Heart left ventricle (tissue), 16 donors: ENCODE data around the gene KLHDC1. TPM values are rescaled to one million over a fixed set of nuclear protein-coding genes. Genes with fewer than 3 reads are reported as not detected.
A peak's percentile ranks its signal among the peaks of the same experiment; 100 is the strongest.
"Not testable (repeated sequence)": the region's sequence is repeated elsewhere in the genome, so short reads cannot be mapped to it uniquely, and the experiment has no call there.

Source experiments
- ATAC-seq, 4 donors: fragments of 200-7000 bp; cut with Tn5 transposase; one replicate each; pipeline ENCODE4 v1.9.1; 2020 to 2022; ENCODE audit warnings: moderate library complexity in 4 of 4, mild to moderate bottlenecking in 3 of 4, moderate number of reproducible peaks in 1 of 4
- DNase-seq, 5 donors: peaks; one replicate each; pipeline ENCODE4 v3.0.0-alpha.2; 2020
- H3K27ac ChIP-seq, 12 donors: fragments of 200-600 bp; sonication (generic) in 4 of 12; one replicate each; pipeline versions ENCODE4 v1.5.0 to v1.8.0; 2016 to 2022; ENCODE audit warnings: mild to moderate bottlenecking in 2 of 12
- H3K27me3 ChIP-seq, 9 donors: fragments of 200-600 bp; sonication (generic) in 2 of 9; one replicate each; pipeline versions ENCODE4 v1.5.1 to v1.8.0; 2016 to 2022; ENCODE audit warnings: mild to moderate bottlenecking in 3 of 9
- H3K36me3 ChIP-seq, 9 donors: fragments of 200-600 bp; sonication (generic) in 2 of 9; one replicate each; pipeline versions ENCODE4 v1.5.0 to v1.8.0; 2018 to 2022; ENCODE audit warnings: mild to moderate bottlenecking in 2 of 9
- H3K4me1 ChIP-seq, 12 donors: fragments of 200-600 bp; sonication (generic) in 4 of 12; one replicate each; pipeline versions ENCODE4 v1.5.0 to v1.8.0; 2016 to 2022; ENCODE audit warnings: mild to moderate bottlenecking in 3 of 12
- H3K4me3 ChIP-seq, 12 donors: fragments of 200-600 bp; sonication (generic) in 4 of 12; one replicate each; pipeline versions ENCODE4 v1.5.0 to v1.8.0; 2017 to 2022; ENCODE audit warnings: mild to moderate bottlenecking in 9 of 12, moderate library complexity in 4 of 12
- H3K9me3 ChIP-seq, 12 donors: fragments of 200-600 bp; sonication (generic) in 4 of 12; one replicate each; pipeline versions ENCODE4 v1.5.0 to v1.8.0; 2016 to 2022; ENCODE audit warnings: mild to moderate bottlenecking in 1 of 12
- POLR2A ChIP-seq, 2 donors: fragments of 450-650 bp; IDR thresholded peaks; one replicate each; pipeline ENCODE4 v1.6.1; 2017; ENCODE audit warnings: antibody characterized with exemption in 2 of 2, mild to moderate bottlenecking in 2 of 2, moderate library complexity in 2 of 2
- WGBS, 4 donors: extraction: QIAGEN DNeasy Blood & Tissue Kit in 2 of 4; methylation state at CpG; one replicate each; pipeline versions ENCODE4 v1.1.5 to v1.1.7; 2013 to 2018; 5-methylcytosine and 5-hydroxymethylcytosine counted together
- intact Hi-C, 10 donors: fragments of 100-400 bp; cut with DNase I; formaldehyde crosslinking; loops; one replicate each; pipeline versions ENCODE4 v1.11.1 to v1.14.2; 2022
- polyA plus RNA-seq, 2 donors: library from polyadenylated mRNA; stranded (reverse); fragments of 200-250 nt; gene quantifications; one replicate each; pipeline ENCODE4 v1.2.3, GENCODE V29; 2013
- total RNA-seq, 9 donors: library from RNA; depleted of rRNA in 2 of 9; stranded (reverse); fragments of >200 nt in 2 of 9; fragmentation: NEBNext Ultra II Directional in 3 of 9; extraction: Animal tissue kit (Norgen Biotek cat#: 25700) in 3 of 9; gene quantifications; one replicate each; pipeline versions ENCODE4 v1.1.0 to v1.2.4, GENCODE V29; 2016 to 2023
- TF ChIP-seq, protein P1 (sequence below), 12 donors: fragments of 200-600 bp; sonication (generic) in 4 of 12; IDR thresholded peaks; one replicate each; pipeline versions ENCODE4 v1.5.0 to v1.8.0; 2018 to 2022; ENCODE audit warnings: antibody characterized with exemption in 12 of 12, mild to moderate bottlenecking in 5 of 12
- donor health status: ischemic (EF 13 %, LVEDD 7.1; RV severe dilation, severe dysfunction).
- donor health status: healthy with polysubstance abuse.
- donor health status: DM: no; HTN: yes; CAD: no.
- donor health status: DM: no; HTN: no; CAD: no.
- donor health status: ischemic (EF 25% LVEDD 6.9; RV normal size, moderate dysfunction).
- donor health status: ischemic (EF 25% LVEDD 5.7; RV mildly dilated, moderate dysfunction).
- donor health status: healthy.
- donor health status: DM: yes; HTN: yes; CAD: no.
- donor health status: ischemic (EF 35%, LVEDD 5.7; RV mildly dilated, moderate dysfunction).
- donor health status: nonischemic (EF 11% LVEDD 7.7; RV severe dilation, severe dysfunction).
- donor health status: DM: yes; HTN: yes; CAD: no.
- donor health status: PGD.
- donor health status: ischemic (EF 29% LVEDD 5.4; RV normal size, mild dysfunction).
- donor health status: nonischemic (EF 23%, LVEDD 6.1; RV moderate dilation, normal function).

KLHDC1 gene
- total and polyA plus RNA-seq, 11 donors: 1.1 to 9.8 (median 6.4) TPM

DNA sequence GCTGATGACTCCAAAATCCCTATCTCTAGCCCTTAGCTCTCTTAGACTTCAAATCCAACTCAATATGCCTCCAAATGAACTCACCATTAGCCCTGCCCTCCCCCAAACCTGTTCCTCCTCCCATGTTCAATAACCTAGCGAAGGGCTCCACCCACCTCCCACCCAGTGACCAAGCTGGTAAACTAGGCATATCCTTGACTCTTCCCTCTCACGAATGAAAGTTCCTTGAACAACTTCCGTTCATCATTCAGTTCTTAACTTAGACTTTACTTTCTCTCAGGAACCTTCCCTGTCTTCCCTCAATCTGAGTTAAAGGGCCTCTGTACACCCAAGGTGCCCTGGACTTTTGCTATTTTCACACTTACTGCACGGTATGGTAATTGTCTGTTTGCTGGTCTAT is 1.9 kb upstream of the KLHDC1 start:
- Histone ChIP-seq H3K4me3 (no peak overlapping the region), H3K36me3 (no peaks in the 10 kb centered on the region), H3K27me3 (no peaks in the 10 kb centered on the region), H3K27ac (no peak overlapping the region), H3K4me1 (peaks cover 0 to 28% (median 14%) of the 10 kb centered on the region in 12 donors), H3K9me3 (no peaks in the 10 kb centered on the region)
- WGBS, 4 donors: 73 to 78% (median 75%) methylated on average over 4 of the region's 4 CpGs
- TF ChIP-seq POLR2A (IDR thresholded peaks at IDR 0.05): no peak
- TF ChIP-seq, protein P1, sequence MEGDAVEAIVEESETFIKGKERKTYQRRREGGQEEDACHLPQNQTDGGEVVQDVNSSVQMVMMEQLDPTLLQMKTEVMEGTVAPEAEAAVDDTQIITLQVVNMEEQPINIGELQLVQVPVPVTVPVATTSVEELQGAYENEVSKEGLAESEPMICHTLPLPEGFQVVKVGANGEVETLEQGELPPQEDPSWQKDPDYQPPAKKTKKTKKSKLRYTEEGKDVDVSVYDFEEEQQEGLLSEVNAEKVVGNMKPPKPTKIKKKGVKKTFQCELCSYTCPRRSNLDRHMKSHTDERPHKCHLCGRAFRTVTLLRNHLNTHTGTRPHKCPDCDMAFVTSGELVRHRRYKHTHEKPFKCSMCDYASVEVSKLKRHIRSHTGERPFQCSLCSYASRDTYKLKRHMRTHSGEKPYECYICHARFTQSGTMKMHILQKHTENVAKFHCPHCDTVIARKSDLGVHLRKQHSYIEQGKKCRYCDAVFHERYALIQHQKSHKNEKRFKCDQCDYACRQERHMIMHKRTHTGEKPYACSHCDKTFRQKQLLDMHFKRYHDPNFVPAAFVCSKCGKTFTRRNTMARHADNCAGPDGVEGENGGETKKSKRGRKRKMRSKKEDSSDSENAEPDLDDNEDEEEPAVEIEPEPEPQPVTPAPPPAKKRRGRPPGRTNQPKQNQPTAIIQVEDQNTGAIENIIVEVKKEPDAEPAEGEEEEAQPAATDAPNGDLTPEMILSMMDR (IDR thresholded peaks at IDR 0.05): no peak
- DNase-seq: no peak
- no peak for ATAC-seq
- intact Hi-C loops: loop anchor here in 5 of 10 donors (5.0 to 10.0 kb wide), 5 partner anchors 54 to 161 kb away; partner anchors contain the start of genes KLHDC2 (in 3 of the 5), DNAAF2 (in 2 of the 5) and NEMF (in 1 of the 5)

DNA sequence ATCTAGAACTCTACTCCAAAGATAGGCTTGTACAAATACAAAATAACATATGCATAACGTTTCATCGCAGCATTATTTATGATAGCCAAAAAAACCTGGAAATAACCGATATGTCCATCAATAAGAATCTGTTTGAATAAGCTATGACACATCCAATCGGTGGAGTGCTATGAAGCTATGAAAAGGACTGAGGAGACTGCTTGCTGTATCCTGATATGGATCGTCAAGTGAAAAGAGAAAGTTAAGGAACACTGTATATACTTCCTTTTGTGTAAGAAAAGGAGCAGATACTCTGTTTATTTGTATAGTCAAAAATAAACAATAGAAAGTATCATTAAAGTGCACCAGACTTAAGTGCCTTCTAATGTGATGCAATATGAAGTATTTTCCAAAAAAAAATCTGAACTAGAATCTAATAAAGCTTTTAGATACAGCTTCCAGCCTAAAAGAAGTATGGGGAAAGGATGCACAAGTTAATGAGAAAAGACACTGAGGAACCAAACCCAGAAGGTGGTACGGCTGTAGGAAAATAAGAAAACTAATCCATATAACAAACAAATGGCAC is 645 bp upstream of the KLHDC1 start:
- no peak for ATAC-seq
- Histone ChIP-seq H3K27me3 (no peaks in the 10 kb centered on the region), H3K36me3 (peaks cover 0 to 1% (median 0%) of the 10 kb centered on the region in 9 donors), H3K9me3 (no peaks in the 10 kb centered on the region), H3K4me3 (peak overlapping the region; percentile 55 to 96 (median 78)), H3K4me1 (peaks cover 0 to 27% (median 14%) of the 10 kb centered on the region in 12 donors), H3K27ac (peak overlapping the region; percentile 87 to 97 (median 94))
- TF ChIP-seq POLR2A (IDR thresholded peaks at IDR 0.05): no peak
- TF ChIP-seq, protein P1 (IDR thresholded peaks at IDR 0.05): no peak
- DNase-seq: no peak
- intact Hi-C loops: loop anchor here in 5 of 10 donors (2.0 to 10.0 kb wide), 6 partner anchors 55 to 160 kb away; partner anchors contain the start of genes DNAAF2 (in 3 of the 5), KLHDC2 (in 3 of the 5) and NEMF (in 1 of the 5)
- WGBS, 4 donors: 49 to 62% (median 58%) methylated on average over 6 of the region's 6 CpGs

DNA sequence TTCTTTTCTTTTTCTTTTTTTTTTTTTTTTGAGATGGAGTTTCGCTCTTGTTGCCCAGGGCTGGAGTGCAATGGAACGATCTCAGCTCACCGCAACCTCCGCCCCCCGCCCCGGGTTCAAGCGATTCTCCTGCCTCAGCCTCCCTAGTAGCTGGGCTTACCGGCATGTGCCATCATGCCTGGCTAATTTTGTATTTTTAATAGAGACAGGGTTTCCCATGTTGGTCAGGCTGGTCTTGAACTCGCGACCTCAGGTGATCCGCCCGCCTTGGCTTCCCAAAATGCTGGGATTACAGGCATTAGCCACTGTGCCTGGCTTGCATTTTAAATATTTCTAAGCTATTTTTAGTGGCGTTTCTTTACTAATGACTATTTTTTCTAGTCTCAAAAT is 810 bp downstream of the KLHDC1 start:
- H3K27me3 ChIP-seq, DNase-seq, H3K9me3 ChIP-seq, H3K36me3 ChIP-seq, ATAC-seq: not testable (repeated sequence)
- intact Hi-C loops: loop anchor here in 5 of 10 donors (2.0 to 10.0 kb wide), 6 partner anchors 56 to 159 kb away; partner anchors contain the start of genes DNAAF2 (in 3 of the 5), KLHDC2 (in 3 of the 5) and NEMF (in 1 of the 5)
- 15 to 22% (median 18%) methylated on average over 12 to 13 of the region's 13 CpGs for WGBS, 4 donors
- Histone ChIP-seq H3K4me1 (peaks cover 0 to 21% (median 10%) of the 10 kb centered on the region in 12 donors), H3K4me3 (peak overlapping the region; percentile 55 to 96 (median 78)), H3K27ac (peak overlapping the region in 11 of 12 donors; percentile 87 to 97 (median 94))

DNA sequence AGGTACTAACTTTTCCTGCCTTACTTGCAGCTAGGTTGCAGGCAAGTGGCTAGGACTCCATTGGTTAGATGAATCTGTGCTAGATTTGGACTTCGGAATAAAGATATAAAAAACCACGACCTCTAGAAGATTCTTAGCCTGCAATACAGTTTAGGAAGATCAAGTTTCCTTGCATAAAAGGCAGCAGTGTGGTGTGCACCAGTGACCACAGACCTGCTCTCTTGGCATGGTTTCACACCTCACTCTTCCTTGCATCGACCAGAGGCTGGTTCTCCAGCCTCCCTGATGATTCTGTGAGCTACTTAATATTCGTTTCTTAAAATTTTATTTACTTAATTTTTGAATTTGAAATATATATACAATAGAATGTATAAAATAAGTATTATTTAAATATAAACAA is 9.8 kb downstream of the KLHDC1 start:
- ATAC-seq: no peak
- no peaks in the 10 kb centered on the region for H3K9me3 ChIP-seq
- H3K4me1 ChIP-seq: no peaks in the 10 kb centered on the region
- no peak for DNase-seq
- H3K27me3 ChIP-seq: no peaks in the 10 kb centered on the region
- intact Hi-C loops: no loop called here
- no peak overlapping the region for H3K27ac ChIP-seq
- H3K4me3 ChIP-seq: no peak overlapping the region
- 84 to 90% (median 86%) methylated on average over 4 of the region's 4 CpGs for WGBS, 4 donors
- TF ChIP-seq, protein P1 (IDR thresholded peaks at IDR 0.05): no peak
- TF ChIP-seq POLR2A (IDR thresholded peaks at IDR 0.05): no peak
- H3K36me3 ChIP-seq: peaks cover 0 to 17% (median 9%) of the 10 kb centered on the region in 9 donors
